ENCODE data around the gene SEMA3A.

The SEMA3A gene

DNA sequence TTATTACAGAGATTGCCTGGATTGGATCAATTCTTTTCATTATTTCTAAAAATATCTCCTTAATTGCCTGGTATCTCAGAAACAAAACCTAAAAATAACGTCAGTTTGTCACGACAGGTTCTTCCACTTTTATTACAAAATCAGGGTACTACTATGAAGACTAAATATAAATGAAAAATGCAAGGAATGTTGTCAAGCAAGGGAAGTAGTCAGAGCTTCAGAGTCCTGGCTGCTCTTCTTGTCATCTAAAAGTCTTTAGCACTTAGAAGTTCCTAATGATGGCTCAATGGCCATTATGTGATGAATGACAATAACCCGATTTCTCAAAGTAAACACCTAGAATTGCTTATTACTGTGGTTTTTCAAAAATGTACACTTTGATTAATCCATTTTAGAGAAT is 192.2 kb downstream of the SEMA3A start:
- no peak for DNase-seq

DNA sequence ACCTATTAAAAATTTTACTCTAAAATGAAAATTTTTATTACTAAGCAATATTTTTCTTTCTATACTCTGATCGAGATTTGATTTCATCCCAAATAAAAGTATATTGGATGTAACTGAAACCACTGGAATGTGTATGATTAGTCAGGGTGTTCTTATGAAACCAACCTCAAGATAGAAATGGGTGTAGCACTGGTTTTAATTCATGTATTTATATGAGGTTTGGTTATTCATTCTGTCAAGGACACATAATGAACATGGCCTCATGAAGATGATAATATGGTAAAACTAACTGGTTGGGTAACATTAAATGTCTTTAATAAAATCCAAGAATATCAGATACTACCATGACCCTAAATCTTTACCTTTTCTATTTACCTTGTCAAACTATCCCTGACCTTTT is 197.7 kb downstream of the SEMA3A start:
- DNase-seq = no peak

DNA sequence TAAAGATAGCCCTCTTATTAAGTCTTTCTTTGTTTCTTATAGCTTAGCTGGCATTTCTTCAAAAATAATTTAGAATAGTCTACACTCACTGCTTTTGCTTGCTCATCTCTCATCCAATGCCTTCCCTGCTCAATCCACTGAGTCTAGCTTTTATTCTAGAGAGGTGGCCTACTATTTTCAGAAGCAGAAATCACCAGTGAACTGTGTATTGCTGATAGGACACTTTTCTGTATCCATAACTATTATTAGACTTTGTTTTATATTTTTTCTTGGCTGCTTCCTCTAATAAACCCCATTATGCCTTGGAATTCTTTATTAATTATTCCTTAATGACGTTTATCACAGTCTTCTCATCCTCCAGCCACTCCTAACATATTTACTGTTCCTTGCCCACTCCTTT is 206.8 kb downstream of the SEMA3A start:
- no peak for DNase-seq

DNA sequence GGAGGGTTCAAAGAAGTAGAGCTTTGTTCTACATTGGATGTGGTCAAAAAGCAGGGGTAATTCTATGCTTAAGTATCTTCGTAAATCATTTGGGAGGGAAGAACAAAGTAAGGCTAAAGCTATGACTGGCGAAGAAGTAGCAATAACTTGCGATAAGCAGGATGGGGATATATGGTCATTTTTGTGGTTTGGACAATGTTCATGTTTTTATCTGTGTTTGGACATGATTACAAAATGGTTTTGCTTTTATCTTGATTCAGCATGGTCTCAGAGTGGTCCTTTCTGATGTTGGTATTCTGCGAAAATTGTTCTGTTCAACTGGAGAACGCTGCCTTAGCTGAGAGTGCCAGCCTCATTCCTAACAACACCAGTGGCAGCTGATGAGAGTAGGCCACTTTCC is 208.8 kb downstream of the SEMA3A start:
- no peak for DNase-seq

DNA sequence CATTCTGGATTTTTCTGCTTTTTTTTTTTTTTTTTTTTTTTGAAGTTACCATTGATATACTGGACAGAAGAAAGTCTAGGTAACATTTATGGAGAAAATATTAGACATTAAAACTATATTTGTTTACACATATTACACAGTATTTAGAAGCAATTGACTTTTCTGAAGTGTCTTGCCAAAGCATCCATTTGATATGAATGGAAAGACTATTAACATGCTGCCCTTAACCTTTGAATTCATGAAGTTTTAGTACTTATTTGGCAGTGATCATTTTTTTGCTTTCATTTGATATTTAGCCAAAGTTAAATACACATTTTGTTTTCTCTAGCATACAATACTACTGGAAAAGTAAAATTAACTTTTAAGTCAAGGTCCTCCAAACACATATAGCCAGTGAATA is 210.0 kb downstream of the SEMA3A start:
- no peak for DNase-seq

DNA sequence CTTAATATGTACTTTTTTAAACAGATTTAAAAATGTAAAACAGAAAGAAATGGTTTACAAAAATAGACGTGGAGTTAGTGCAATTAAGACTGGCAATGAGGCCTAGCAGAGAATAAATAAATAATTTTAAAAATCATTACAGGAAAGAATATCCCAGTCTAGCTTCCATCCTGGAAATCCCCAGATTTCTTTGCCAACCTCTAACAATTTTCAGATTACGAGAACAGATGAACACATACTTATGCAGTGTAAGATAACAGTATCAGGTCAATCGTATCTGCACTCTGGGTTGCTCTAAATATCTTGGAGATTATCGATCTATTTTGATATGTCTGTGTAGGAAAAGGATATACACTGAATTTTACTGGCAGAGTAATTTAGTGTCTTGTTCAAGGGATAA is 210.5 kb downstream of the SEMA3A start:
- no peak for DNase-seq

DNA sequence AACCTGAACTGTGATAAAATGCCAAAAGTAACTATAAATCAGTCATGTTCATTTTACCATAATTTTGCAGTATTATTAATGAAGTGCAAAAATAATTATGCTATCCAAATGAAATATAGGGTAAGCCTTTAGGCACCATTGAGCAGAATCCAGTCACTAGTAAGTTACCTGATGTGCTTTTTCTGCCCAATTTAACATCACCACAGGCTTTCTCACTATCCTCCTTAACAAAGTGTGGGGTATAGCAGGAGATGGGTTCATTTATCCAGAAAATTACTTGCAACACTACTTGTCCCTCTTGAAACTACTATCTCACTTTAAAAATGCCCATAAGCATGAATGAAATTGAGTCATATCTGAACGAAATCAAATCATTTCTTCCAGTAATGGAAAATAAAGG is 211.0 kb downstream of the SEMA3A start:
- no peak for DNase-seq

DNA sequence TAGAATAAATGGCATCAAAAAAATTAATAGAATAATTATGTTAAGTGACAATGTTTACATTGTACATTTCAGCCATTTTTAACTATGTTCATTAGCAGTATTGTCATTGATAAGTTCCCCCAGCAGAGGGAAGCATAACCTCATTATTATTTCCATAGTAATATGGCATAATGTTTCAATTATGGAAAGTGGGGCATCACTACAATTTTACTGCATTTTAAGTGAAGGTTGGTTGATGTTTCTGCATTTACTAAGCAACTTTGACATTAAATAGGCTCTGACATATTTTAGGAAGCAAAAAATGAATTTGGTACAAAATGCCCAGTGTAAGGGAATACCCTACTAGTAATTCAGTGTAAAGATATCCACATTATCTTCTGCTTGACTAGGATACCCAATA is 218.3 kb downstream of the SEMA3A start:
- peak; percentile 15 for DNase-seq

DNA sequence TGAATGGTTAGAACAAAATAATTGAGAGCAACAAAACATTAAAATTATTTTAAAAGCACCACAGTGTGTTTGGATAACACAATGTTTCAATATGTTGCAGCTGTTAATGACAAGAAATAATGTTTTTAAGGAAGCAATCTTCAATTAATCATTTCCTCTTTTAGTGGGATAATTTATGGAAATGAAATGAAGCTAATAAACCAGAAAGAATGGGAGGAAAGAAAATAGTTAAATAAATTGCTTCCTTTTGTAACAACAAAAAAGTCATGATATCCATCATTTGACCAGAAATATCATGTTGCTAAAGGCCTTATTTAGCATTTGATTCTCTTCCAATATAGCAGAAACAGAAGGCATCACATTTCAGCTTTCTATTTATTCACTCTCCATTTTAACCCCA is 224.5 kb downstream of the SEMA3A start:
- DNase-seq = no peak

DNA sequence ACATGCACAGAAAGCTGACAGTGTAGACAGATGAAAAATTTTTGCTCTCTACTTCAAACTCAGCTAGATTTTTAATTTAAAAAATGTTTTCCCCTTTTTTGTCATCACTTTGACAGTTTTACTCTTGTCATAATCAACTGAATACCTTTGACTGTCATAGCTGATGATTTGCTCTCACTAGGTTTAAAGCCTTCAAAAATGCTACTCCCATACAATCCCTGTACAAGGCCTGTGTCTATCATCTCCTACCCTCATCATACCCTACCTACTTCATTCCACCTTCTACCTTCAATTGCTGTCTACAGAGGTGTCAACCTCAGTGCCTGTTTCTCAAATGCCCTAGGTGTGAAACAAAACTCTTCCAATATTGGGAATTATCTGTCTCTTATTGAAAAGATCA is 230.3 kb downstream of the SEMA3A start:
- DNase-seq = no peak

DNA sequence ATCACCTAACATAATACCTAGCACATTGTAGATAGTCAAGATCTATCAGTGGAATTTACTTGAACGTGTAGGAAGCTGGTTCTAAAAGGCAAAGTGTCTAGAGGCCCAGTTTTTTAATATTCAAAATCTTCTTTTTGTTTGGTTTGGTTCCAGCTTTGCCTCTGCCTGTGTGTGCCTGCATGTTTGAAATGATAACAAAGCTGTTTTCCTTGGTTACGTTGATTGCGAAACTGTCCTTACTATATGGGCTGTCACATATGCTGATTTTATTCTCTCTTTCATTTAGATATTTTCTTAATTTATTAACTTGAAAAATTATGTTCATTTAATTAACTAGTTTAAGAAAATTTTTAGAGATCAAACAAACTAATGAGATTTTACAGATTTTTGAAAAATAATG is 237.3 kb downstream of the SEMA3A start:
- peak; percentile 13 for DNase-seq

DNA sequence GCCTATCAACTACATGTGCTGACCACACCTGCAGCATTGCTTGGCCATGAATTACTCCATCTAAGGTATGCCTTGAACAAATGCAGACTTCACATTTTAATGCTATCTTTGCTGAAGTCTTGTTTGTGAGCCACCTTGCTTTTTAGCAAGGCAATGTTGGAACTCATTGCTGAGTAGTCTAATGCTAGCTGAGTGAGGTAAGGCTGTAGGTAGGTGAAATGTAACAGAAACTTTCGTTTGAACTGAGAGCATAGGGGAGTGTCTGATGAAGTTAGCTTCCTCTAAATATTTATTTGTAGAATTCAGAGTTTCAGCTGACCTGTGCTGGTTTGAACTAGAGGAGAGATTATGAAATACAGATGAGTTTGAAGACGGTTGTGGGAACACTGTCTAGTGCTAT is 238.5 kb downstream of the SEMA3A start:
- no peak for DNase-seq

DNA sequence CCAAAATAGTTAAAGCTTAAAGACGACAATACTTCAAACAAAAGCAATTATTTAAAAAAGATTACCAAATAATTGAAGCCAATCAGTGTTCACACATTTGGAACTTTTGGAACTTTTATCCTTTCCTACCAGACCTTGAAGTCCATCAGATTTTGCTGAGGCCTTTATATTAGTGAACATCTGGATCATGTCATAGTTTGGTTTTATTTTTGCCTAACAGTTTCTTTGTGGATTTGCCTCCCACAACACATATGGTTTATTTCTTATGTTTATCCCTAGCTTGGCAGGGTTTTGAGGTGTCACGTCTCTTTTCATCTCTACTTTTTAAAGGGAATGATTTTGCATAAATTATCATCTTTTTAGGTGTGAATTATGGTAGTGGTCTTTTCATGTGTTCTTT is 242.4 kb downstream of the SEMA3A start:
- no peak for DNase-seq

DNA sequence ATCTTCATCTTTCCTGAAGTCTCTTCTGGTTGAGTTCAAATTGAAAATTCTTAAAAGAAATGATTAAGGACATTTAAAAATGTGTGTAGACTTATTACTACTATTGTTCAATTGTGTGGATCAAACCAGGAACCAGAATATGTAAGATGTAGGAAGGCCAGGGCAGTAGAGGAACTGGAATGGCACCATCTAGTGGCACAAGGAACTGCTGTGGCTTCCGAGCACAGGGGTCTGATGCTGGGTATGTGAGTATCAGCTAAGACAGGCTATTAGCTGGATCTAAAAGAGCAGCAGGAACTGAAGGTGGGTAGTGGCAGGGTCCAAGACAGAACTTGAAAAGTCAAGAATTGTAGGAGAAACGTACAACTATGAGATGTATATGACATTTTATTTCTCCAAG is 247.3 kb downstream of the SEMA3A start:
- DNase-seq = peak; percentile 36

DNA sequence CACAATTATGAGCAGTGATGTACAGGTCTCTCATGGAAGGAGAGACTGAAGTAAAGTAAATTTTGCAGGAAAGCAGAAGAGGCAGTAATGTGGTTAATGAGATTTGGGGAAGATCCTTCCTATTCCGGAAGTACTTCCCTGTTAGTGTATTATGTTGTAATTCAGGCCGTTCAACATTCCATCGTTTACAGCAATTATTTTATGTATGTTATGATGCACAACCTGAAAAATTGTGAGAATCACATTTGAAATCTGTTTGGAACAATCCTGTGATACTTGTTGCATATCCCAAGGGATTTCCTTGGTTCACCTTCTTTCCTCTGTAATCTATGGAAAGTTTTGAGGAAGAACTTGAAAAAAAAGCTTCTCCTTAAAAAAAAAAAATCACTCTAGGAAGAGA is 247.8 kb downstream of the SEMA3A start:
- no peak for DNase-seq

DNA sequence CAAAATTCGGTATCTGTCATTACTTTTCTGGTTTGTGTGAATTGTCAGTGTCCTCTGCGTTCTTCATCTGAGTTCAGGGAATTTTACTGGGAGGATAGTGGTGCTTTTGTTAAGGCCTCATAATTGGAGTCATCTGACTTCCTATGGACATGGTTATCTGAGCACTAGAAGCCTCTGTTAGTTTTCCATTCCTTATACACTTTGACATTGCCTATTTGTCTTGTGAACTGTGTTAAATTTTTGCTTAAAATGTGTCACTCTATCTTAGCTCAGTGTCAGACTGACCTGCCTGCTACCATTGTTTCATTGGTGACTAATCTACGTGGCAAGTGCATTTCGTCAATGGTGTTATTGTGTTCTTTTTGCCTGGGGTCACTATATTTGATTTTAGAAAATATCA is 253.3 kb downstream of the SEMA3A start:
- DNase-seq = no peak

DNA sequence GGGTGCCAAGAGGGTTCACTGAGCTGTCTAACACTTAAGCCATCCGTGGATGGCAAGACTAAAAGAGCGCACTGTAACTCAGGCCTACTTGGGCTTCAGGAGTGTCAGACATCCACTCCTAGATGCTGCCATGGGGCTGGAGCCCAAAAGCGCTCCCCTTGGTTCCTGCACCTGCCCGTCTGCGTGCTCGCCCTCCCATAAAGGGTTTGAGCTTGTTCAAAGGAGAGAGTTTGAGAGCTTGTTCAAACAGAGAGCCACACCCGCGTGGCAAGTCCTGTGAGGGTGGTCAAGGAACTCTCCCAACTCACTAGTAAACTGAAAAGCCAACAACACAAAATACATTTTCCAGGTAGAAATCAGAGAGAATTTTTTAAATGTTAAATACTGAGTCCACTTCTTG is 256.7 kb downstream of the SEMA3A start:
- DNase-seq = no peak

DNA sequence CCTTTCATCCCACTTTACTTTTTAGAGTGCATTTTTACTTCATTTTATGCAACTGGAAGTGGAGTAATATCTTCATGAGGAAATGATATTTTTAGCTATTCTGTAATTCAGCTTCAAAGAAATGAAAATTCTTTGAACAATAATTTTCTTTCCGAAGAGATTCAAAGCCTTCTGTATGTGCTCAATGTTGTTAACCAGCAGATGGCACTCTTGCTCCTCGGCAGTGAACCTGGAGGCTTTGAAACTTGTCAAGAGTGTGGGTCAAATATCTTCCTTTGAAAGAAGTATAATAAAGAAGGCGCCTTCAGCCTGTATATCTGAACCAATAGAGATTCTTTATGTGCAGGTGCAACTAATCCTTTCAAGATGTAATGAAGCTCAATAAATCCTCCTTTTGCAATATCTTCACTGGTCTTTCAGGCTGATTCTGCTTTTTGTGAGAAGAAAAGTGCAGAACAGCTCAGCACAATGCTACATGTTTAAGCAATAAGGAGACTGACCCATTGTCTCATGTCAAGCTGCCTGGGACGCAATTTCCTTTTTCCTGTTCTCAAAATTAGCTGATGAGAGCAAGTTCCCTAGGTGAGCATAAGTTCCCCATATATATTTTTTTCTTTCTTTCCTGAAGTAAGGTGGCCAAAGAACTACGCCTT is 258.4 kb downstream of the SEMA3A start:
- DNase-seq = peak; percentile 53

DNA sequence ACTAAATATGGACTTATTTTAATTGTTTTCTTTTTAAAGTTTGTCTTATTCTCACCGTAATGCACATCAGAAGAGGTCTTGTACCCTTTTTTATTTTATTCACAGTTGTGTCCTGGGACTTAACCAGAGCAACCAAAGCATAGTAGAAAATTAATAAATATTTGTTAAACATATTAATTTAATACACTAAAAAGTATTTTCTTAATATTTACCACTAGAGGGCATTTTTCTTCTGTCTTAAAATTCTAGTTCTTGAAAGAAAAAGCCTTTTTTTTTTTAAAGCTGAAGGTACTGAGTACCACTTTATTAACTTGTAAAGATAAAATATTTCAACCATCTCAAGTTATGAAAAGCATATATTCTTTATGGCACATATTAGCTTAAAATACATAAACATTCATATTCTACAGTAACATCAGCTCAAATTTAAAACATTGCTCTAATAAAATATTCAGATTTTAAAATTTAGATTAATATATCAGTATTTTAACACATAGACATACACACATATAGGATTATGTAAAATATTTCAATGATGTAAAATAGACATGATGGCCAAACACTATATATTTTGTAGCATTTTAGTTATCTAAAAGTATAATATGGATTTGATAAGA is 260.4 kb downstream of the SEMA3A start:
- DNase-seq = no peak

DNA sequence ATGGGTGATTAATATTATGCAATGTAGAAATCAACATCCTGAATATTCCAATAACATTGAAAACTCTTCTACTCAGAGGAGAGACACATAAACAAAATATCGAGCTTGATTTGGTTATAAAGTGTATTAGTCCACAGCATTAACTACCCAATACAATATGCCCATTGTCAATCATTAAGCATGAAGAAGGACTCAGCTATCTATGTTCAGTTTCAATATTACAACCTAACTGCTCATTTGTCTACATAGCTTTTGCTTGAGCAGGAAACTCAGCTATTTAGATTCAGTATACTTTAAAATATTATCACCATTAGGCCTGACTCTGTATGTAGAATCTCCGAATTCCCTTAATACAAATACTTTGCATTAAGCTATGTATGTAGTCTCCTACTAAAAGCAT is 262.6 kb downstream of the SEMA3A start:
- no peak for DNase-seq

DNA sequence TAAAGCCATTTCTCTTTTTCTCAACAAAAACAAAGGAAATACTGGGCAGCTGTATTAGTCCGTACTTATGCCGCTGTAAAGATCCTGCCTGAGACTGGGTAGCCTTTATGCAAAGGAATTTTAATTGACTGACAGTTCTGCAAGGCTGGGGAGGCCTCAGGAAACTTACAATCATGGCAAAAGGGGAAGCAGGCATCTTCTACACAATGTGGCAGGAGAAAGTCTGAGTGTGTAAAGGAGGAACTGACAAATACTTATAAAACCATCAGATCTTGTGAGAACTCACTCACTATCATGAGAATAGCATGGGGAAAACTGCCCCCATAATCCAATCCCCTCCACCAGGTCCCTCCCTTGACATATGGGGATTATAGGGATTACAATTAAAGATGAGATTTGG is 264.3 kb downstream of the SEMA3A start:
- DNase-seq = peak; percentile 79

DNA sequence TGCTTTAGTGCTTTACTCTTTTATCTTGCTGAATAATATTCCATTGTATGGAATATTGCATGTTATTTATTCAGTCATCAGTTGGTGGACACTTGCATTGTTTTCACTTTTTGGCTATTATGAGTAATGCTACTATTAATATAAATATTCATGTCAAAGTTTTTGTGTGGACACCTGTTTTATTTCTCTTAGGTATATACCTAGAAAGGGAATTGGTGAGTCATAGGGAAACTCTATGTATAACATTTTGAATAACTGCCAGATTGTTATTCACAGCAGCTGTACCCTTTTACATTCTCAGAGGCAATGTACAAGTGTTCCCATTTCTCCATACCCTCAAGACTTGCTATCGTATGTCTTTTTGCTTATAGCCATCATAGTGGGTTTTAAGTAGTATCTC is 268.7 kb downstream of the SEMA3A start:
- no peak for DNase-seq

DNA sequence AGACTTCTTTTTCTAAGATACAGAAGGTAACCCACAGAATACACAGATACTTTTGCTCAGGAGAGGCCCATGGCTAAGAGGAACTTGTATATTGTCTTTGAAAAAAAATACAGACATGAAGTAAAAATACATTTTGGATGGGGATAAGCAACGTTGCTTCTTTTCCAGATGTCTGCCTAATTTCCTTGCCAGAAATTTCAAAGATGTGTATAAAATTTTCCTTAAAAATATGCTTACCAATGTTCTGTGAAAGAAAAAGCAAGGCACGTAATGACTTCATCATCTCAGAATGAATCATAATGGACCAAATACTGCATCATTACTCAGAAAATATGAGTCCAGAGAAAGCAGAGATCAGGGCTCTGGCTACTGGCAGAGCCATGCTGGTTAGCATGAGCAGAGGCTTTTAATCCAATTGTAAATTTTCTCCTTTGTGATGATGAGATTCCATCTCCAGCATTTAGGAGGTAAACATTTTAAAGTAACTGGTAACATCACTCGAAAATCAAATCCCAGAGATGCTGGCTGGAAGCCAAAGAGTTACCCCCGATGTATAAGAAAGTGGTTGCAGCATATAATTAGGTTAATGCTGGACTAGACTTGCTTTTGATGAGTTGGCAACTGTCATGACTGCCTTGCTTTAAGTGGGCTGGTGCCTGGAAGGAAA is 272.5 kb downstream of the SEMA3A start:
- no peak for DNase-seq

DNA sequence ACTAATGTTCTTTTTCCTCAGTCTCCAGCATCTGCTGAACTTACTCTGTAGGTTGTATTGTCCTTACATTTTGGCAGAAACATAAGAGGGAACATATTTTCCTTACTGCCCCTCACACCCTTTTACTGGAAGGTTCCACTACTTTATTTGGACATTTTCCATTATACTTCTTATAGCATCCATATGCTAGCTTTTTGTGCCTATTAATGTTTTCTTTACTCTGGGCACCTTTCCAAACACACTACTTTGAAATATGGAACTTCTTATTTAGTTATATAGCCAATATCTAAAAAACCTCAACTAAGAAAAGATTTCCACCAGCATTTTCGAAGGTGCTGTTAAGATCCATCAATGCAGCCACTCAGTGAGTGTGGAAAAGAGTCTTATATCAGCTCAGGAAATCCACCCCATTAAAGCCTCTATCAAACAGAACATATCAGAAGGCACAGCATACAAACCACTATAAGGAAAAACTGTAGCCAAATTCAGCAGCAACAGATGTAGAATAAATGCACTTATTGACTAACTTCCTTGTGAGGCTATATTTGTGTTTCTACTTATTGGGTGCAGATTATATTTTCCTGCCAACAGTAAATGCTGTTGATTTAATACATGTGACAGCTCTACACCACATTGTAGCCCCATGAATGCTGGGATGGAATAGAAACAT is 273.2 kb downstream of the SEMA3A start:
- DNase-seq = no peak

Measured in MV-4-11 (cell line).